GM23338 (cell line): ENCODE results near the gene TCFL5. TPM values are rescaled to one million over a fixed set of nuclear protein-coding genes. Genes with fewer than 3 reads are reported as not detected.

Source experiments
- ATAC-seq: fragments of 200-7000 bp; cut with Tn5 transposase; 3 replicates; pipeline ENCODE4 v1.9.1; 2020
- DNase-seq: peaks from one replicate; pipeline ENCODE4 v3.0.0-alpha.2; 2015; ENCODE audit warnings: low spot score
- H2AFZ ChIP-seq: fragments of 200-600 bp; sonication (generic); 2 replicates; pipeline ENCODE4 v1.8.0; 2016; ENCODE audit warnings: antibody characterized with exemption, mild to moderate bottlenecking, moderate library complexity
- H3F3A ChIP-seq: fragments of 200-600 bp; sonication (generic); replicated peaks from 2 replicates; pipeline ENCODE4 v1.8.0; 2017; ENCODE audit warnings: antibody characterized with exemption, mixed run types, low read depth
- H3K27ac ChIP-seq: fragments of 200-600 bp; sonication (generic); 2 replicates; pipeline ENCODE4 v1.6.1; 2016; ENCODE audit warnings: low read depth
- H3K27me3 ChIP-seq: fragments of 200-600 bp; sonication (generic); 2 replicates; pipeline ENCODE4 v1.8.0; 2016; ENCODE audit warnings: mild to moderate bottlenecking, mixed run types, moderate library complexity; ENCODE audit not compliant: insufficient read depth
- H3K36me3 ChIP-seq: fragments of 200-600 bp; sonication (generic); 2 replicates; pipeline ENCODE4 v1.8.0; 2016; ENCODE audit warnings: mild to moderate bottlenecking; ENCODE audit not compliant: insufficient read depth
- H3K4me1 ChIP-seq: fragments of 200-600 bp; sonication (generic); 2 replicates; pipeline ENCODE4 v1.8.0; 2016; ENCODE audit warnings: mild to moderate bottlenecking, moderate library complexity; ENCODE audit not compliant: insufficient read depth
- H3K4me2 ChIP-seq: fragments of 200-600 bp; sonication (generic); 2 replicates; pipeline ENCODE4 v1.7.1; 2017; ENCODE audit warnings: mixed run types
- H3K4me3 ChIP-seq: fragments of 200-600 bp; sonication (generic); 2 replicates; pipeline ENCODE4 v1.6.1; 2016; ENCODE audit warnings: mixed run types
- H3K79me2 ChIP-seq: fragments of 200-600 bp; sonication (generic); replicated peaks from 2 replicates; pipeline ENCODE4 v1.8.0; 2017; ENCODE audit warnings: mild to moderate bottlenecking; ENCODE audit not compliant: insufficient read depth
- H3K9me2 ChIP-seq: fragments of 200-600 bp; sonication (generic); 2 replicates; pipeline ENCODE4 v1.8.0; 2017; ENCODE audit not compliant: insufficient read depth
- H4K20me1 ChIP-seq: fragments of 200-600 bp; sonication (generic); replicated peaks from 2 replicates; pipeline ENCODE4 v1.8.0; 2017; ENCODE audit warnings: mild to moderate bottlenecking; ENCODE audit not compliant: insufficient read depth
- H3K27ac Mint-ChIP-seq: 2 replicates; pipeline ENCODE4 v1.8.0; 2020; ENCODE audit warnings: inconsistent platforms, mild to moderate bottlenecking, moderate library complexity, mixed read lengths
- H3K27me3 Mint-ChIP-seq: 3 replicates; pipeline ENCODE4 v1.8.0; 2022; ENCODE audit warnings: low read depth, mild to moderate bottlenecking, moderate library complexity, mixed read lengths, inconsistent platforms; ENCODE audit not compliant: insufficient read depth, poor library complexity
- H3K36me3 Mint-ChIP-seq: 3 replicates; pipeline ENCODE4 v1.8.0; 2021; ENCODE audit warnings: low read depth, mild to moderate bottlenecking, inconsistent platforms, moderate library complexity, mixed read lengths
- H3K4me1 Mint-ChIP-seq: 3 replicates; pipeline ENCODE4 v1.8.0; 2020; ENCODE audit warnings: mild to moderate bottlenecking, inconsistent platforms, mixed read lengths
- H3K4me3 Mint-ChIP-seq: 3 replicates; pipeline ENCODE4 v1.8.0; 2021; ENCODE audit warnings: moderate library complexity, mild to moderate bottlenecking, inconsistent platforms, mixed read lengths
- H3K9me3 Mint-ChIP-seq: 3 replicates; pipeline ENCODE4 v1.8.0; 2020; ENCODE audit warnings: moderate library complexity, mild to moderate bottlenecking, inconsistent platforms, mixed read lengths
- CREB1 ChIP-seq: fragments of 250-450 bp; sonication (Bioruptor Pico); IDR thresholded peaks from 2 replicates; pipeline ENCODE4 v1.5.0; 2020; ENCODE audit warnings: low read depth, mild to moderate bottlenecking, moderate library complexity
- ETS1 ChIP-seq: IDR thresholded peaks from 2 replicates; pipeline ENCODE4 v1.6.1; 2016; ENCODE audit warnings: antibody characterized with exemption
- EZH2 ChIP-seq: fragments of 200-600 bp; sonication (generic); IDR thresholded peaks from one replicate; pipeline ENCODE4 v1.8.0; 2017; ENCODE audit warnings: antibody characterized with exemption, mild to moderate bottlenecking, low read depth; ENCODE audit not compliant: unreplicated experiment
- EZH2phosphoT487 ChIP-seq: fragments of 200-600 bp; sonication (generic); IDR thresholded peaks from one replicate; pipeline ENCODE4 v1.8.1; 2018; ENCODE audit warnings: antibody characterized with exemption; ENCODE audit not compliant: unreplicated experiment
- JUNB ChIP-seq: IDR thresholded peaks from one replicate; pipeline ENCODE4 v1.6.1; 2016; ENCODE audit warnings: antibody characterized with exemption; ENCODE audit not compliant: unreplicated experiment
- NANOG ChIP-seq: IDR thresholded peaks from 2 replicates; pipeline ENCODE4 v1.6.1; 2016; ENCODE audit warnings: antibody characterized with exemption, borderline replicate concordance
- POLR2AphosphoS5 ChIP-seq: IDR thresholded peaks from 2 replicates; pipeline ENCODE4 v1.6.1; 2016; ENCODE audit warnings: antibody characterized with exemption, low read depth
- ZNF114 ChIP-seq: fragments of 250-450 bp; sonication (Bioruptor Pico); IDR thresholded peaks from 2 replicates; pipeline ENCODE4 v1.5.0; 2020; ENCODE audit warnings: mild to moderate bottlenecking, moderate library complexity
- ZNF331 ChIP-seq: fragments of 250-450 bp; sonication (Bioruptor Pico); IDR thresholded peaks from 2 replicates; pipeline ENCODE4 v1.5.0; 2020; ENCODE audit warnings: low read depth, mild to moderate bottlenecking, moderate library complexity
- polyA plus RNA-seq: library from polyadenylated mRNA; unstranded; fragments of >200 nt; fragmentation: Nextera tagmentation; extraction: Ambion mirVana; gene quantifications from 2 replicates; pipeline ENCODE4 v1.2.1, GENCODE V29; 2016
- total RNA-seq: library from RNA; depleted of rRNA; stranded (reverse); fragments of >200 nt; shearing (Covaris generic); gene quantifications from 2 replicates; pipeline ENCODE4 v1.2.3, GENCODE V29; 2014
- TF ChIP-seq, protein P1 (sequence below), 2 experiments: fragments of 200-600 bp in 1 of 2; sonication (generic) in 1 of 2; conservative IDR thresholded peaks; 2 replicates each; pipeline versions ENCODE4 v1.5.1 to v1.6.1; 2016 to 2017; ENCODE audit warnings: antibody characterized with exemption in 2 of 2, low read depth in 2 of 2, mild to moderate bottlenecking in 2 of 2, moderate library complexity in 1 of 2
- TF ChIP-seq, protein P2 (sequence below): fragments of 250-450 bp; sonication (Bioruptor Pico); IDR thresholded peaks from 2 replicates; pipeline ENCODE4 v1.5.0; 2020; ENCODE audit warnings: mild to moderate bottlenecking, moderate library complexity

TCFL5 gene
- total and polyA plus RNA-seq, 2 experiments from 2014 or later: 5.8 to 19.3 TPM

DNA sequence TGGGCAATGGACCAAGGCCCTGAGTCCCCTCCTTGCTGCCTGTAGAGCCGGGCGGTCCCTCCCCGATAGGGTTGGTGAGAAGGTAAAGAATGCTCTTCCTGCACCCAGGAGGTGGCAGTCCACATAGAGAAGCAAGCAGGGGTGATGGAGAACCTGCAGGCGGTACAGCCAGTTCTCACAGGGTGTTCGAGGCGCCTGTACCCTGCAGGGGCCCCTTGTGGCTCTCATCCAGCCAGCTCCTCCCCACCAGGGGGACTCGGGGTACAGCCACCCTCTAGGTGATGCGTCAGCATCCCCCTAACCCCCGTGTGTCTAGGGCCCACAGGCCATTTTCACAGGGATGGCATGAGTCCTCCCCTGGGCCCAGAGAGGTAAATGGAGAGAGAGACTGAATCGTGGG, 49.9 kb downstream of the TCFL5 start:
- H3K4me1 Mint-ChIP-seq: peaks cover 13% of the 10 kb centered on the region
- H3K36me3 Mint-ChIP-seq: peaks cover 9% of the 10 kb centered on the region; the same call in 1 of the 3 replicates
- H3K9me3 Mint-ChIP-seq: no peaks in the 10 kb centered on the region
- no peaks in the 10 kb centered on the region for H3K79me2 ChIP-seq
- peaks cover 21% of the 10 kb centered on the region for H3K27me3 Mint-ChIP-seq
- H2AFZ ChIP-seq: no peak overlapping the region
- TF ChIP-seq, protein P1, sequence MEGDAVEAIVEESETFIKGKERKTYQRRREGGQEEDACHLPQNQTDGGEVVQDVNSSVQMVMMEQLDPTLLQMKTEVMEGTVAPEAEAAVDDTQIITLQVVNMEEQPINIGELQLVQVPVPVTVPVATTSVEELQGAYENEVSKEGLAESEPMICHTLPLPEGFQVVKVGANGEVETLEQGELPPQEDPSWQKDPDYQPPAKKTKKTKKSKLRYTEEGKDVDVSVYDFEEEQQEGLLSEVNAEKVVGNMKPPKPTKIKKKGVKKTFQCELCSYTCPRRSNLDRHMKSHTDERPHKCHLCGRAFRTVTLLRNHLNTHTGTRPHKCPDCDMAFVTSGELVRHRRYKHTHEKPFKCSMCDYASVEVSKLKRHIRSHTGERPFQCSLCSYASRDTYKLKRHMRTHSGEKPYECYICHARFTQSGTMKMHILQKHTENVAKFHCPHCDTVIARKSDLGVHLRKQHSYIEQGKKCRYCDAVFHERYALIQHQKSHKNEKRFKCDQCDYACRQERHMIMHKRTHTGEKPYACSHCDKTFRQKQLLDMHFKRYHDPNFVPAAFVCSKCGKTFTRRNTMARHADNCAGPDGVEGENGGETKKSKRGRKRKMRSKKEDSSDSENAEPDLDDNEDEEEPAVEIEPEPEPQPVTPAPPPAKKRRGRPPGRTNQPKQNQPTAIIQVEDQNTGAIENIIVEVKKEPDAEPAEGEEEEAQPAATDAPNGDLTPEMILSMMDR (conservative IDR thresholded peaks at IDR 0.05; ENCODE audit: low read depth in 2 of 2): no peak
- TF ChIP-seq EZH2phosphoT487 (no peak), EZH2 (no peak), NANOG (no peak), JUNB (no peak), ZNF331 (CRISPR knock-in tag) (no peak), ZNF114 (CRISPR knock-in tag) (no peak), CREB1 (no peak), POLR2AphosphoS5 (no peak), ETS1 (no peak)
- TF ChIP-seq, protein P2, sequence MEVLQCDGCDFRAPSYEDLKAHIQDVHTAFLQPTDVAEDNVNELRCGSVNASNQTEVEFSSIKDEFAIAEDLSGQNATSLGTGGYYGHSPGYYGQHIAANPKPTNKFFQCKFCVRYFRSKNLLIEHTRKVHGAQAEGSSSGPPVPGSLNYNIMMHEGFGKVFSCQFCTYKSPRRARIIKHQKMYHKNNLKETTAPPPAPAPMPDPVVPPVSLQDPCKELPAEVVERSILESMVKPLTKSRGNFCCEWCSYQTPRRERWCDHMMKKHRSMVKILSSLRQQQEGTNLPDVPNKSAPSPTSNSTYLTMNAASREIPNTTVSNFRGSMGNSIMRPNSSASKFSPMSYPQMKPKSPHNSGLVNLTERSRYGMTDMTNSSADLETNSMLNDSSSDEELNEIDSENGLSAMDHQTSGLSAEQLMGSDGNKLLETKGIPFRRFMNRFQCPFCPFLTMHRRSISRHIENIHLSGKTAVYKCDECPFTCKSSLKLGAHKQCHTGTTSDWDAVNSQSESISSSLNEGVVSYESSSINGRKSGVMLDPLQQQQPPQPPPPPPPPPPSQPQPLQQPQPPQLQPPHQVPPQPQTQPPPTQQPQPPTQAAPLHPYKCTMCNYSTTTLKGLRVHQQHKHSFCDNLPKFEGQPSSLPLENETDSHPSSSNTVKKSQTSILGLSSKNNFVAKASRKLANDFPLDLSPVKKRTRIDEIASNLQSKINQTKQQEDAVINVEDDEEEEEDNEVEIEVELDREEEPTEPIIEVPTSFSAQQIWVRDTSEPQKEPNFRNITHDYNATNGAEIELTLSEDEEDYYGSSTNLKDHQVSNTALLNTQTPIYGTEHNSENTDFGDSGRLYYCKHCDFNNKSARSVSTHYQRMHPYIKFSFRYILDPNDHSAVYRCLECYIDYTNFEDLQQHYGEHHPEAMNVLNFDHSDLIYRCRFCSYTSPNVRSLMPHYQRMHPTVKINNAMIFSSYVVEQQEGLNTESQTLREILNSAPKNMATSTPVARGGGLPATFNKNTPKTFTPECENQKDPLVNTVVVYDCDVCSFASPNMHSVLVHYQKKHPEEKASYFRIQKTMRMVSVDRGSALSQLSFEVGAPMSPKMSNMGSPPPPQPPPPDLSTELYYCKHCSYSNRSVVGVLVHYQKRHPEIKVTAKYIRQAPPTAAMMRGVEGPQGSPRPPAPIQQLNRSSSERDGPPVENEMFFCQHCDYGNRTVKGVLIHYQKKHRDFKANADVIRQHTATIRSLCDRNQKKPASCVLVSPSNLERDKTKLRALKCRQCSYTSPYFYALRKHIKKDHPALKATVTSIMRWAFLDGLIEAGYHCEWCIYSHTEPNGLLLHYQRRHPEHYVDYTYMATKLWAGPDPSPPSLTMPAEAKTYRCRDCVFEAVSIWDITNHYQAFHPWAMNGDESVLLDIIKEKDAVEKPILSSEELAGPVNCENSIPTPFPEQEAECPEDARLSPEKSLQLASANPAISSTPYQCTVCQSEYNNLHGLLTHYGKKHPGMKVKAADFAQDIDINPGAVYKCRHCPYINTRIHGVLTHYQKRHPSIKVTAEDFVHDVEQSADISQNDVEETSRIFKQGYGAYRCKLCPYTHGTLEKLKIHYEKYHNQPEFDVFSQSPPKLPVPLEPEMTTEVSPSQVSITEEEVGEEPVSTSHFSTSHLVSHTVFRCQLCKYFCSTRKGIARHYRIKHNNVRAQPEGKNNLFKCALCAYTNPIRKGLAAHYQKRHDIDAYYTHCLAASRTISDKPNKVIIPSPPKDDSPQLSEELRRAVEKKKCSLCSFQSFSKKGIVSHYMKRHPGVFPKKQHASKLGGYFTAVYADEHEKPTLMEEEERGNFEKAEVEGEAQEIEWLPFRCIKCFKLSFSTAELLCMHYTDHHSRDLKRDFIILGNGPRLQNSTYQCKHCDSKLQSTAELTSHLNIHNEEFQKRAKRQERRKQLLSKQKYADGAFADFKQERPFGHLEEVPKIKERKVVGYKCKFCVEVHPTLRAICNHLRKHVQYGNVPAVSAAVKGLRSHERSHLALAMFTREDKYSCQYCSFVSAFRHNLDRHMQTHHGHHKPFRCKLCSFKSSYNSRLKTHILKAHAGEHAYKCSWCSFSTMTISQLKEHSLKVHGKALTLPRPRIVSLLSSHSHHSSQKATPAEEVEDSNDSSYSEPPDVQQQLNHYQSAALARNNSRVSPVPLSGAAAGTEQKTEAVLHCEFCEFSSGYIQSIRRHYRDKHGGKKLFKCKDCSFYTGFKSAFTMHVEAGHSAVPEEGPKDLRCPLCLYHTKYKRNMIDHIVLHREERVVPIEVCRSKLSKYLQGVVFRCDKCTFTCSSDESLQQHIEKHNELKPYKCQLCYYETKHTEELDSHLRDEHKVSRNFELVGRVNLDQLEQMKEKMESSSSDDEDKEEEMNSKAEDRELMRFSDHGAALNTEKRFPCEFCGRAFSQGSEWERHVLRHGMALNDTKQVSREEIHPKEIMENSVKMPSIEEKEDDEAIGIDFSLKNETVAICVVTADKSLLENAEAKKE (CRISPR knock-in tag): no peak
- H3K9me2 ChIP-seq: no peaks in the 10 kb centered on the region
- no peak overlapping the region for H3K4me2 ChIP-seq
- no peak overlapping the region for H3K4me3 ChIP-seq
- H3F3A ChIP-seq: no peaks in the 10 kb centered on the region
- DNase-seq: no peak
- H4K20me1 ChIP-seq: peaks cover under 1% of the 10 kb centered on the region
- H3K36me3 ChIP-seq: no peaks in the 10 kb centered on the region
- H3K27ac ChIP-seq: no peak overlapping the region
- no peak overlapping the region for H3K27ac Mint-ChIP-seq
- no peaks in the 10 kb centered on the region for H3K27me3 ChIP-seq
- H3K4me1 ChIP-seq: peaks cover 6% of the 10 kb centered on the region; the same call in 1 of the 2 replicates
- ATAC-seq: no peak
- H3K4me3 Mint-ChIP-seq: no peak overlapping the region
